Liver (tissue), 9 donors: ENCODE results near the gene LRPAP1. TPM values are rescaled to one million over a fixed set of nuclear protein-coding genes. Genes with fewer than 3 reads are reported as not detected.

Experiments used
- DNase-seq: peaks from one replicate; pipeline ENCODE4 v3.0.0-alpha.2; 2017; ENCODE audit warnings: low spot score
- H3K27ac ChIP-seq, 2 donors: one replicate each; pipeline ENCODE4 v1.7.0; 2013; ENCODE audit warnings: inconsistent platforms in 2 of 2, low read length in 2 of 2, control low read depth in 1 of 2, low read depth in 1 of 2, mild to moderate bottlenecking in 1 of 2
- H3K27me3 ChIP-seq, 4 donors: one replicate each; pipeline versions ENCODE4 v1.6.1 to v1.7.0; 2013; ENCODE audit warnings: low read length in 3 of 4, inconsistent platforms in 1 of 4, mild to moderate bottlenecking in 1 of 4, moderate library complexity in 1 of 4; ENCODE audit not compliant: control insufficient read depth in 4 of 4, insufficient read depth in 4 of 4
- H3K36me3 ChIP-seq, 4 donors: one replicate each; pipeline versions ENCODE4 v1.6.1 to v1.7.0; 2013; ENCODE audit warnings: low read length in 3 of 4, mild to moderate bottlenecking in 3 of 4, low read depth in 1 of 4, moderate library complexity in 1 of 4; ENCODE audit not compliant: control insufficient read depth in 4 of 4, insufficient read depth in 3 of 4
- H3K4me1 ChIP-seq, 4 donors: one replicate each; pipeline versions ENCODE4 v1.6.1 to v1.7.0; 2013; ENCODE audit warnings: low read length in 3 of 4, mild to moderate bottlenecking in 3 of 4, moderate library complexity in 1 of 4; ENCODE audit not compliant: control insufficient read depth in 4 of 4, insufficient read depth in 4 of 4
- H3K4me3 ChIP-seq, 3 donors: one replicate each; pipeline versions ENCODE4 v1.6.1 to v1.7.0; 2013; ENCODE audit warnings: low read length in 3 of 3, control low read depth in 1 of 3, low read depth in 1 of 3, mild to moderate bottlenecking in 1 of 3
- H3K9ac ChIP-seq, 2 donors: one replicate each; pipeline ENCODE4 v1.7.0; 2013; ENCODE audit warnings: low read length in 2 of 2, mild to moderate bottlenecking in 2 of 2, moderate library complexity in 2 of 2, control low read depth in 1 of 2, low read depth in 1 of 2
- H3K9me3 ChIP-seq, 4 donors: one replicate each; pipeline versions ENCODE4 v1.6.1 to v1.7.0; 2013; ENCODE audit warnings: low read length in 3 of 4; ENCODE audit not compliant: control insufficient read depth in 4 of 4
- EGR1 ChIP-seq, 2 donors: IDR thresholded peaks; 2 replicates each; pipeline ENCODE4 v1.6.1; 2016 to 2018; ENCODE audit warnings: antibody characterized with exemption in 2 of 2, low read depth in 2 of 2
- FOXA1 ChIP-seq: IDR thresholded peaks from 2 replicates; pipeline ENCODE4 v1.6.1; 2016; ENCODE audit warnings: antibody characterized with exemption
- FOXA2 ChIP-seq: IDR thresholded peaks from 2 replicates; pipeline ENCODE4 v1.6.1; 2016; ENCODE audit warnings: antibody characterized with exemption
- GABPA ChIP-seq, 2 donors: IDR thresholded peaks in 1 of 2; conservative IDR thresholded peaks in 1 of 2; 2 replicates each; pipeline ENCODE4 v1.6.1; 2016; ENCODE audit warnings: antibody characterized with exemption in 2 of 2, mild to moderate bottlenecking in 1 of 2, moderate library complexity in 1 of 2
- HNF4A ChIP-seq, 2 donors: conservative IDR thresholded peaks; 2 replicates each; pipeline ENCODE4 v1.6.1; 2016; ENCODE audit warnings: antibody characterized with exemption in 2 of 2, mild to moderate bottlenecking in 2 of 2
- HNF4G ChIP-seq: IDR thresholded peaks from 2 replicates; pipeline ENCODE4 v1.6.1; 2016; ENCODE audit warnings: antibody characterized with exemption
- JUND ChIP-seq, 2 donors: IDR thresholded peaks; 2 replicates each; pipeline ENCODE4 v1.6.1; 2016; ENCODE audit warnings: antibody characterized with exemption in 2 of 2
- NR2F2 ChIP-seq: IDR thresholded peaks from 2 replicates; pipeline ENCODE4 v1.6.1; 2016; ENCODE audit warnings: antibody characterized with exemption
- RAD21 ChIP-seq, 2 donors: IDR thresholded peaks; 2 replicates each; pipeline ENCODE4 v1.6.1; 2016; ENCODE audit warnings: antibody characterized with exemption in 2 of 2, mild to moderate bottlenecking in 2 of 2
- SP1 ChIP-seq: IDR thresholded peaks from 2 replicates; pipeline ENCODE4 v1.6.1; 2018; ENCODE audit warnings: antibody characterized with exemption, mild to moderate bottlenecking
- TAF1 ChIP-seq: conservative IDR thresholded peaks from 2 replicates; pipeline ENCODE4 v1.6.1; 2016; ENCODE audit warnings: antibody characterized with exemption, mild to moderate bottlenecking
- YY1 ChIP-seq: IDR thresholded peaks from 2 replicates; pipeline ENCODE4 v1.6.1; 2016; ENCODE audit warnings: antibody characterized with exemption, mild to moderate bottlenecking
- WGBS: extraction: QIAGEN DNeasy Blood & Tissue Kit; methylation state at CpG from one replicate; pipeline ENCODE4 v1.1.7; 2013; 5-methylcytosine and 5-hydroxymethylcytosine counted together
- polyA plus RNA-seq, 2 donors: library from polyadenylated mRNA; stranded (reverse) in 1 of 2; unstranded in 1 of 2; fragments of 200-250 nt in 1 of 2; fragments of >200 nt in 1 of 2; fragmentation: Nextera tagmentation in 1 of 2; extraction: Ambion mirVana in 1 of 2; gene quantifications; one replicate each; pipeline versions ENCODE4 v1.2.1 to v1.2.3, GENCODE V29; 2013 to 2015
- total RNA-seq, 2 donors: library from RNA; depleted of rRNA; stranded (reverse); fragments of >200 nt; gene quantifications; one replicate each; pipeline ENCODE4 v1.2.3, GENCODE V29; 2014
- TF ChIP-seq, protein P1 (sequence below): IDR thresholded peaks from 2 replicates; pipeline ENCODE4 v1.6.1; 2016; ENCODE audit warnings: antibody characterized with exemption
- TF ChIP-seq, protein P2 (sequence below): IDR thresholded peaks from 2 replicates; pipeline ENCODE4 v1.6.1; 2016; ENCODE audit warnings: antibody characterized with exemption, mild to moderate bottlenecking
- TF ChIP-seq, protein P3 (sequence below): IDR thresholded peaks from 2 replicates; pipeline ENCODE4 v1.6.1; 2016; ENCODE audit warnings: antibody characterized with exemption
- donor health status: healthy.
- donor health status: healthy.
- donor health status: healthy.
- donor health status: healthy.
- donor health status: healthy.

The LRPAP1 gene
- total and polyA plus RNA-seq, 4 donors, result 46.1 to 134 (median 108) TPM

GRCh38 chr4:3500111-3500510, 32.1 kb downstream of the LRPAP1 start:
- Histone ChIP-seq H3K36me3 (peaks cover 0 to 6% (median under 1%) of the 10 kb centered on the region in 4 donors), H3K9me3 (no peaks in the 10 kb centered on the region), H3K4me3 (no peak overlapping the region), H3K9ac (no peak overlapping the region), H3K27ac (no peak overlapping the region), H3K27me3 (no peaks in the 10 kb centered on the region), H3K4me1 (peaks cover 0 to 3% (median 0%) of the 10 kb centered on the region in 4 donors)
- WGBS, result 97% methylated on average over 17 of the region's 17 CpGs
- TF ChIP-seq HNF4G, result no peak
- DNase-seq, result no peak

DNA sequence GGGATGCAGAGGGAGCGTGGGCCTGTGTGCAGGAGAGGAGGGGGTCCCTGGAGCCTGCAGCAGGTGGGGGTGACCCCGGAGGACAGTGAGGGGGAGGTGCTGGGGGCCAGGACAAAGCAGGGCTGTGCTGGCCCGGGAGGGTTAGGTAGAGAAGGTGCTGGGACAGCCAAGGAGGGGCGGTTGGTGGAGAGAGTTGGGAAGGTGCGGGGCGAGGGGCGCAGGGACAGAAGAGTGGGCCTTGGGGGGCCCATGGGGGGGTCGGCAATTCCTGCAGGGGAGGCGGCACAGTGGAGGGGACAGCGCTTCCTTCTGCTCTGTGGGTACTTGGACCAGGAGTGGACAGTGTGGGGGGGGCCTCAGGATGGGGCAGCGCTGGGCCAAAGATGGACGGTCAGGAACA, 32.5 kb downstream of the LRPAP1 start:
- H3K27me3 ChIP-seq, result no peaks in the 10 kb centered on the region
- H3K4me1 ChIP-seq, result peaks cover 0 to 3% (median 0%) of the 10 kb centered on the region in 4 donors
- no peaks in the 10 kb centered on the region for H3K9me3 ChIP-seq
- no peak for DNase-seq
- TF ChIP-seq FOXA1 (no peak), NR2F2 (no peak), GABPA (IDR thresholded peaks at IDR 0.05 in 1 of 2, conservative IDR thresholded peaks at IDR 0.05 in 1 of 2) (no peak), RAD21 (IDR thresholded peaks at IDR 0.05) (no peak), EGR1 (IDR thresholded peaks at IDR 0.05; ENCODE audit: low read depth in 2 of 2) (no peak), JUND (IDR thresholded peaks at IDR 0.05) (no peak), TAF1 (no peak), SP1 (no peak), YY1 (no peak), HNF4A (conservative IDR thresholded peaks at IDR 0.05) (no peak), FOXA2 (no peak)
- TF ChIP-seq, protein P1, sequence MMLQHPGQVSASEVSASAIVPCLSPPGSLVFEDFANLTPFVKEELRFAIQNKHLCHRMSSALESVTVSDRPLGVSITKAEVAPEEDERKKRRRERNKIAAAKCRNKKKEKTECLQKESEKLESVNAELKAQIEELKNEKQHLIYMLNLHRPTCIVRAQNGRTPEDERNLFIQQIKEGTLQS, result no peak
- TF ChIP-seq, protein P2, sequence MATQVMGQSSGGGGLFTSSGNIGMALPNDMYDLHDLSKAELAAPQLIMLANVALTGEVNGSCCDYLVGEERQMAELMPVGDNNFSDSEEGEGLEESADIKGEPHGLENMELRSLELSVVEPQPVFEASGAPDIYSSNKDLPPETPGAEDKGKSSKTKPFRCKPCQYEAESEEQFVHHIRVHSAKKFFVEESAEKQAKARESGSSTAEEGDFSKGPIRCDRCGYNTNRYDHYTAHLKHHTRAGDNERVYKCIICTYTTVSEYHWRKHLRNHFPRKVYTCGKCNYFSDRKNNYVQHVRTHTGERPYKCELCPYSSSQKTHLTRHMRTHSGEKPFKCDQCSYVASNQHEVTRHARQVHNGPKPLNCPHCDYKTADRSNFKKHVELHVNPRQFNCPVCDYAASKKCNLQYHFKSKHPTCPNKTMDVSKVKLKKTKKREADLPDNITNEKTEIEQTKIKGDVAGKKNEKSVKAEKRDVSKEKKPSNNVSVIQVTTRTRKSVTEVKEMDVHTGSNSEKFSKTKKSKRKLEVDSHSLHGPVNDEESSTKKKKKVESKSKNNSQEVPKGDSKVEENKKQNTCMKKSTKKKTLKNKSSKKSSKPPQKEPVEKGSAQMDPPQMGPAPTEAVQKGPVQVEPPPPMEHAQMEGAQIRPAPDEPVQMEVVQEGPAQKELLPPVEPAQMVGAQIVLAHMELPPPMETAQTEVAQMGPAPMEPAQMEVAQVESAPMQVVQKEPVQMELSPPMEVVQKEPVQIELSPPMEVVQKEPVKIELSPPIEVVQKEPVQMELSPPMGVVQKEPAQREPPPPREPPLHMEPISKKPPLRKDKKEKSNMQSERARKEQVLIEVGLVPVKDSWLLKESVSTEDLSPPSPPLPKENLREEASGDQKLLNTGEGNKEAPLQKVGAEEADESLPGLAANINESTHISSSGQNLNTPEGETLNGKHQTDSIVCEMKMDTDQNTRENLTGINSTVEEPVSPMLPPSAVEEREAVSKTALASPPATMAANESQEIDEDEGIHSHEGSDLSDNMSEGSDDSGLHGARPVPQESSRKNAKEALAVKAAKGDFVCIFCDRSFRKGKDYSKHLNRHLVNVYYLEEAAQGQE, result no peak
- TF ChIP-seq, protein P3, sequence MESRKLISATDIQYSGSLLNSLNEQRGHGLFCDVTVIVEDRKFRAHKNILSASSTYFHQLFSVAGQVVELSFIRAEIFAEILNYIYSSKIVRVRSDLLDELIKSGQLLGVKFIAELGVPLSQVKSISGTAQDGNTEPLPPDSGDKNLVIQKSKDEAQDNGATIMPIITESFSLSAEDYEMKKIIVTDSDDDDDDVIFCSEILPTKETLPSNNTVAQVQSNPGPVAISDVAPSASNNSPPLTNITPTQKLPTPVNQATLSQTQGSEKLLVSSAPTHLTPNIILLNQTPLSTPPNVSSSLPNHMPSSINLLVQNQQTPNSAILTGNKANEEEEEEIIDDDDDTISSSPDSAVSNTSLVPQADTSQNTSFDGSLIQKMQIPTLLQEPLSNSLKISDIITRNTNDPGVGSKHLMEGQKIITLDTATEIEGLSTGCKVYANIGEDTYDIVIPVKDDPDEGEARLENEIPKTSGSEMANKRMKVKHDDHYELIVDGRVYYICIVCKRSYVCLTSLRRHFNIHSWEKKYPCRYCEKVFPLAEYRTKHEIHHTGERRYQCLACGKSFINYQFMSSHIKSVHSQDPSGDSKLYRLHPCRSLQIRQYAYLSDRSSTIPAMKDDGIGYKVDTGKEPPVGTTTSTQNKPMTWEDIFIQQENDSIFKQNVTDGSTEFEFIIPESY, result no peak
- H3K9ac ChIP-seq, result no peak overlapping the region
- no peak overlapping the region for H3K4me3 ChIP-seq
- peaks cover 0 to 6% (median under 1%) of the 10 kb centered on the region in 4 donors for H3K36me3 ChIP-seq
- H3K27ac ChIP-seq, result no peak overlapping the region
- 94% methylated on average over 12 of the region's 12 CpGs for WGBS
